Esophagus muscularis mucosa (tissue), 4 donors: Measurements from ENCODE around the gene ATP6V1F. TPM values are rescaled to one million over a fixed set of nuclear protein-coding genes. Genes with fewer than 3 reads are reported as not detected.

Experiments
- DNase-seq: peaks from one replicate; pipeline ENCODE4 v3.0.0-alpha.2; 2017; ENCODE audit errors: extremely low spot score
- H3K27ac ChIP-seq, 4 donors: fragments of 200-600 bp; sonication (generic); replicated peaks in 1 of 4; 1 replicate in 3 of 4; 2 replicates in 1 of 4; pipeline ENCODE4 v1.5.1; 2016 to 2019; ENCODE audit warnings: mild to moderate bottlenecking in 1 of 4
- H3K27me3 ChIP-seq, 4 donors: fragments of 200-600 bp; sonication (generic); one replicate each; pipeline versions ENCODE4 v1.5.1 to v1.6.0; 2016 to 2019
- H3K36me3 ChIP-seq, 4 donors: fragments of 200-600 bp; sonication (generic); one replicate each; pipeline ENCODE4 v1.5.1; 2016 to 2019
- H3K4me1 ChIP-seq, 4 donors: fragments of 200-600 bp; sonication (generic); one replicate each; pipeline ENCODE4 v1.5.1; 2016 to 2019
- H3K4me3 ChIP-seq, 4 donors: fragments of 200-600 bp; sonication (generic); 1 replicate in 2 of 4; 2 replicates in 2 of 4; pipeline ENCODE4 v1.5.1; 2016 to 2019; ENCODE audit warnings: mild to moderate bottlenecking in 4 of 4, moderate library complexity in 1 of 4
- H3K9me3 ChIP-seq, 4 donors: fragments of 200-600 bp; sonication (generic); 1 replicate in 3 of 4; 2 replicates in 1 of 4; pipeline ENCODE4 v1.5.1; 2016 to 2019
- EP300 ChIP-seq: sonication (generic); formaldehyde crosslinking; IDR thresholded peaks from one replicate; pipeline ENCODE4 v1.6.1; 2017; ENCODE audit warnings: antibody characterized with exemption
- POLR2A ChIP-seq: fragments of 450-650 bp; IDR thresholded peaks from one replicate; pipeline ENCODE4 v1.6.1; 2017; ENCODE audit warnings: antibody characterized with exemption, moderate library complexity, mild to moderate bottlenecking, low read depth
- POLR2AphosphoS5 ChIP-seq, 2 donors: sonication (generic); formaldehyde crosslinking; IDR thresholded peaks; one replicate each; pipeline ENCODE4 v1.6.1; 2017; ENCODE audit warnings: antibody characterized with exemption in 2 of 2
- WGBS: methylation state at CpG from one replicate; pipeline ENCODE4 v1.1.5; 2018; 5-methylcytosine and 5-hydroxymethylcytosine counted together
- intact Hi-C: fragments of 100-400 bp; cut with DNase I; formaldehyde crosslinking; loops from one replicate; pipeline ENCODE4 v1.15.1; 2023
- total RNA-seq, 4 donors: library from RNA; depleted of rRNA; stranded (reverse); fragments of >200 nt; gene quantifications; one replicate each; pipeline versions ENCODE4 v1.1.0 to v1.2.1, GENCODE V29; 2016
- TF ChIP-seq, protein P1 (sequence below), 3 experiments: fragments of 200-600 bp in 2 of 3; fragments of 450-650 bp in 1 of 3; sonication (generic) in 2 of 3; IDR thresholded peaks; one replicate each; pipeline ENCODE4 v1.5.1; 2017 to 2019; ENCODE audit warnings: antibody characterized with exemption in 3 of 3, mild to moderate bottlenecking in 2 of 3, moderate library complexity in 1 of 3

ATP6V1F gene
- total RNA-seq, 4 donors from 2014 or later = 74.3 to 108 (median 91.9) TPM

DNA sequence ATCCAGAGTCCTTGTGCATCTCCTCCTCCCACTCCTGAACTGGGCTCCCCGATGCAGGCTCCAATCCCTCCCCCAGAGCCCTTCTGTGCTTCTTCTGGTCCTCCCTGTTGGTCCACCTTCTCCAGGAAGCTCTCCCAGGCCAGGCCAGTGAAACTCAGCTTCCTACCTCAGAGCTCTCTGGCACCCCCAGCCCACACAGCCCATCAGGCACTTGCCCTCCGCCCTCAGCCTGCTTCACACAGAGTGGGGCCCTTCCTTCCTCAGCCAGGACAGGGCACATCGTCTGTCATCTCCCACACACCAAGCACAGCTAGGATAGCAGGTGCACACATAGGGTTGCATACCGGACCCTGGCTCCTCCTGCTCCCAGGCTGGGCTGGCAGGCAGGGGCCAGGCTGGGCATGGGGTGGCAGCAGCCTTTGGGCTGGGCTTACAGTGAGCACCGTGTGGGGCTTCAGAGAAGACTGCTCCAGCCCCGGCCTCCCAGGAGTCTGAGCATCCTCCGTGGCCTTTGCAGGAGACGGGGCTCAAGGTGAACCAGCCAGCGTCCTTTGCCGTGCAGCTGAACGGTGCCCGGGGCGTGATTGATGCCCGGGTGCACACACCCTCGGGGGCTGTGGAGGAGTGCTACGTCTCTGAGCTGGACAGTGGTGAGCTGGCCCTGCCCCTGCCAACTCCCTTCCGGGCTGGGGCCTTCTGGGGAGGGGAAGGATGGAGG, 6.5 kb upstream of the ATP6V1F start:
- 79% methylated on average over 6 of the region's 17 CpGs for WGBS
- Histone ChIP-seq H3K36me3 (peaks cover 57 to 75% (median 73%) of the 10 kb centered on the region in 4 donors), H3K4me3 (no peak overlapping the region), H3K27ac (peak overlapping the region in 3 of 4 donors; percentile 39 to 53 (median 42)), H3K9me3 (no peaks in the 10 kb centered on the region), H3K27me3 (no peaks in the 10 kb centered on the region), H3K4me1 (peaks cover 27 to 41% (median 40%) of the 10 kb centered on the region in 4 donors)
- intact Hi-C loops = no loop called here
- no peak for TF ChIP-seq POLR2A
- no peak for TF ChIP-seq EP300
- TF ChIP-seq, protein P1, sequence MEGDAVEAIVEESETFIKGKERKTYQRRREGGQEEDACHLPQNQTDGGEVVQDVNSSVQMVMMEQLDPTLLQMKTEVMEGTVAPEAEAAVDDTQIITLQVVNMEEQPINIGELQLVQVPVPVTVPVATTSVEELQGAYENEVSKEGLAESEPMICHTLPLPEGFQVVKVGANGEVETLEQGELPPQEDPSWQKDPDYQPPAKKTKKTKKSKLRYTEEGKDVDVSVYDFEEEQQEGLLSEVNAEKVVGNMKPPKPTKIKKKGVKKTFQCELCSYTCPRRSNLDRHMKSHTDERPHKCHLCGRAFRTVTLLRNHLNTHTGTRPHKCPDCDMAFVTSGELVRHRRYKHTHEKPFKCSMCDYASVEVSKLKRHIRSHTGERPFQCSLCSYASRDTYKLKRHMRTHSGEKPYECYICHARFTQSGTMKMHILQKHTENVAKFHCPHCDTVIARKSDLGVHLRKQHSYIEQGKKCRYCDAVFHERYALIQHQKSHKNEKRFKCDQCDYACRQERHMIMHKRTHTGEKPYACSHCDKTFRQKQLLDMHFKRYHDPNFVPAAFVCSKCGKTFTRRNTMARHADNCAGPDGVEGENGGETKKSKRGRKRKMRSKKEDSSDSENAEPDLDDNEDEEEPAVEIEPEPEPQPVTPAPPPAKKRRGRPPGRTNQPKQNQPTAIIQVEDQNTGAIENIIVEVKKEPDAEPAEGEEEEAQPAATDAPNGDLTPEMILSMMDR (IDR thresholded peaks at IDR 0.05) = no peak
- TF ChIP-seq POLR2AphosphoS5 (IDR thresholded peaks at IDR 0.05) = no peak
- no peak for DNase-seq

DNA sequence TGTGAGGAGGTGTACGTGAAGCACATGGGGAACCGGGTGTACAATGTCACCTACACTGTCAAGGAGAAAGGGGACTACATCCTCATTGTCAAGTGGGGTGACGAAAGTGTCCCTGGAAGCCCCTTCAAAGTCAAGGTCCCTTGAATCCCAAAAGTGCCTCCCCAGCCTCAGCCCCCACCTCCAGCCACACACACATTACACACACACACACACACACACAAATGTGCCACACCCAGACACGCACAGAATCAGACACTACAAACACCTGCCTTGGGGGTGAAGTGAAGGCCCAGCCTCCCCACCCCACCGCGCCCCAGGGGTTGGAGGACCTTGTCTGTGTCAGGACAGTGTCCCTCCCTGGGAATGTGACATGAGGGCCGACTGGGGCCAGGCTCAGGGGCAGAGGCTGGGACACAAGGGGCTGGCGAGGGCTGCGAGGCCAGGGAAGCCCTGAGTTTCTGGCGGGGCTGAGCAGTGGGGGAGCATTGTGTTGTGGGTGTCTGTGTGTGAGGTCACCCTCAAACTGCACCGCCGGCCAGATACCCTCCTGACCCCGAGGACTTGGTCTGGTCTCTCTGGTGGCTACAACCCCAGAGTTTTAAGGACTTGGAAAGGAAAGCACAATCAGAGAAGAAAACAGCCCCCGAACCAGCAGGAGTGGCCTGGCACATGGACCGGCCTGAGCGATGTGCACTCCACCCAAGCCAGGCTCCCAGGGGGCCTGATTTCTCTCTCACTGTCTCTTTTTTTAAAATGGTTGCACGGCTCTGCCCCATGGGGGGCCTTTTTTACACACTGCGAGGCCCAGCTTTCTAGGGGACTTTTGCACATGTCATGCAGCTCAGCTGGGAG, 4.0 kb upstream of the ATP6V1F start:
- H3K4me1 ChIP-seq = peaks cover 41 to 60% (median 58%) of the 10 kb centered on the region in 4 donors
- H3K27ac ChIP-seq = peak overlapping the region; percentile 76 to 84 (median 80)
- TF ChIP-seq POLR2AphosphoS5 (IDR thresholded peaks at IDR 0.05) (no peak), POLR2A (no peak), EP300 (no peak)
- TF ChIP-seq, protein P1 (IDR thresholded peaks at IDR 0.05) = no peak
- H3K4me3 ChIP-seq = no peak overlapping the region
- no peak for DNase-seq
- H3K27me3 ChIP-seq = no peaks in the 10 kb centered on the region
- intact Hi-C loops = no loop called here
- peaks cover 32 to 51% (median 49%) of the 10 kb centered on the region in 4 donors for H3K36me3 ChIP-seq
- WGBS = 53% methylated on average over 13 of the region's 18 CpGs
- no peaks in the 10 kb centered on the region for H3K9me3 ChIP-seq

DNA sequence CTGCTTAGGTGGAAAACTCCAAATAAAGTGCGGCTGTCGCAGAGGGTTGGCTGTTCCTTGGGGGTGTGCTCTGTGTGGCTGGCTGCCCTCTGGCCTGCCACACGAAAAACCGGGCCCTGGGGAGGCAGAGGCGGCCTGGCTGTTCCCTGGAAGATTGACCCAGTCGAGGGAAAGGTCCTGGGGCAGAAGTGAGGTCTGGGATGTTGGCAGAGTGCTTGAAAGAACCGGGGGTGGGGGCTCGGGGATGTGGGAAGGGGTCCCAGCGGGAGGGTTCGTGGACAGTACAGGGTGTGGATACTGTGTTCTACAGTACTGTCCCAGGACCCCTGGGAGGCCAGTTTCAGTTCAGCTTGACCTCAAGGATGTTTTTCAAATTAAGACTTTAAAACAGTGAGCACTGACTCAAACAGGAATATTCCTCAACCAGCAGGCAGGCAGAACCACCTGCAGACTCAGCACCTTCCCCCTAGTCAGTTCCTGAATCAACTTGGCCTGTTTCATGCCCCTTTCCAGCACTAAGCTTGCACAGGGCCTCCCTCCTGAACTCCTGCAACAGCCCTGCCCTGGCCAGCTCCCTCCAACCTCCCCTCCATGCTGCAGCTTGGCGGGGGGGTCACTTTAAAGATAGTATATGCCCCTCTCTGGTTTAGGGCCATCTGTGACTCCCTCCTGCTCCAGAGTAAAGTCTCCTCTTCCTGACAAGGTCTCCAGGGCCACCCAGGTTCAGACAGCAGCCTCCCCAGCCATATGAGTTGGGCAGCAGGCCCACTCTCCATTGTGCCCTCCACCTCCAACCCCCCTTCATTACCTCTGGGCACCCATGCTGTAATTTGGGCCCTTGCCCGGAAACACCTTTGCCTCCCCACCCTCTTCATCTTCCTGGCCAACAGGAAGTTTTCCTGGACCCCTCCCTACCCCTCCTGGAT, 3.2 kb upstream of the ATP6V1F start:
- intact Hi-C loops = no loop called here
- Histone ChIP-seq H3K9me3 (no peaks in the 10 kb centered on the region), H3K4me3 (no peak overlapping the region), H3K36me3 (peaks cover 23 to 42% (median 40%) of the 10 kb centered on the region in 4 donors), H3K4me1 (peaks cover 46 to 69% (median 66%) of the 10 kb centered on the region in 4 donors), H3K27me3 (no peaks in the 10 kb centered on the region), H3K27ac (peak overlapping the region; percentile 76 to 84 (median 80))
- 35% methylated on average over 9 of the region's 12 CpGs for WGBS
- no peak for DNase-seq
- TF ChIP-seq, protein P1 (IDR thresholded peaks at IDR 0.05) = no peak
- peak in 1 of 2 donors; percentile 12 for TF ChIP-seq POLR2AphosphoS5 (IDR thresholded peaks at IDR 0.05)

DNA sequence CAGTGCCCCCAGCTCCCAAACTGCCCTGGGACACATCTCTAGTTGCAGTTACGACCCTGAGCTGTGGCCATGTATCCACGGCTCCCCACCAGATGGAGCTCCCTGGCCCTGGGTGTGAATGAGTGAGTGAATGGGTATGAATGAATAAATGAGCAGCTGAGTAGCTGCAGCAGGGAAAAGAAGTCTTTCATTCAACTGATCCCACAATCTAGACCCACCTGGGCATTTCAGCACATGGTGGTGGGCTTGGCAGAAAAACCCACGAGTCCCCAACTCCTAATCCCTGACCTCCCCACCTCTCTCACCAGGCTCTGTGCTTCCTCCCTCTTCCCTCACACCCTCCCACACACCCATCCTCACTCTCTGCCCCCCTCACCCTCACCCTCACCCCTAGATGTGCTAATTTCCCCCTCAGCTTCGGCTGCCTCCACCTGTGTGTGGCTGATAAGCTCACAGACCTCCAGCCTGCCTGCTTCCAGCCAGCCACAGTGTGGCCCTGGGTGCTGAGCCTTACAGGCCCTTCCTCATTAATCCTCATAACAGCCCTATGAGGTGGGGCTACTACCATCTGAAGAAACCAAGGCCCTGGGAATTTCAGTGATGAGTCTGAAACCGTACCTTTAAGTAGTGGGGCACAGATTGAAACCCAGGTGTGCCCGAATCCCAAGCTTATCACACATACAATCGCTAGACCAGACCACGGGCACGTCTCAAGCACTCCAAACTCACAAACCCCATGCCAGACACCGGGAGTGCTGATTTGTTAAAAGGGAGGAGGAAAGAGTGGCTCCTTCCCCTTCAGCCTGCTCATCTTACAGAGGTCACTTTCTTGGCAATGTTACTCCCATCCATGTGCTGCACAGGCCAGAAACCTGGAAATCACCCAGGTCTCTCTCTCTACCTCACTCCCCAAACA, 2.2 kb upstream of the ATP6V1F start:
- TF ChIP-seq, protein P1 (IDR thresholded peaks at IDR 0.05) = peak in 1 of 3 experiments; percentile 16
- TF ChIP-seq EP300 = no peak

More for the DNA sequence above, 2.2 kb upstream of the ATP6V1F start:
- peak overlapping the region; percentile 76 to 84 (median 80) for H3K27ac ChIP-seq
- H3K9me3 ChIP-seq = no peaks in the 10 kb centered on the region
- DNase-seq = no peak
- H3K36me3 ChIP-seq = peaks cover 21 to 40% (median 39%) of the 10 kb centered on the region in 4 donors
- H3K4me3 ChIP-seq = no peak overlapping the region
- 21% methylated on average over 10 of the region's 10 CpGs for WGBS
- intact Hi-C loops = no loop called here
- no peaks in the 10 kb centered on the region for H3K27me3 ChIP-seq
- H3K4me1 ChIP-seq = peaks cover 46 to 77% (median 69%) of the 10 kb centered on the region in 4 donors
